GM23338 (cell line): ENCODE measurements around the gene ZXDC. TPM values are rescaled to one million over a fixed set of nuclear protein-coding genes. Genes with fewer than 3 reads are reported as not detected.

Experiments used
- ATAC-seq: fragments of 200-7000 bp; cut with Tn5 transposase; 3 replicates; pipeline ENCODE4 v1.9.1; 2020
- DNase-seq: peaks from one replicate; pipeline ENCODE4 v3.0.0-alpha.2; 2015; ENCODE audit warnings: low spot score
- H2AFZ ChIP-seq: fragments of 200-600 bp; sonication (generic); 2 replicates; pipeline ENCODE4 v1.8.0; 2016; ENCODE audit warnings: antibody characterized with exemption, mild to moderate bottlenecking, moderate library complexity
- H3F3A ChIP-seq: fragments of 200-600 bp; sonication (generic); replicated peaks from 2 replicates; pipeline ENCODE4 v1.8.0; 2017; ENCODE audit warnings: antibody characterized with exemption, mixed run types, low read depth
- H3K27ac ChIP-seq: fragments of 200-600 bp; sonication (generic); 2 replicates; pipeline ENCODE4 v1.6.1; 2016; ENCODE audit warnings: low read depth
- H3K27me3 ChIP-seq: fragments of 200-600 bp; sonication (generic); 2 replicates; pipeline ENCODE4 v1.8.0; 2016; ENCODE audit warnings: mild to moderate bottlenecking, mixed run types, moderate library complexity; ENCODE audit not compliant: insufficient read depth
- H3K36me3 ChIP-seq: fragments of 200-600 bp; sonication (generic); 2 replicates; pipeline ENCODE4 v1.8.0; 2016; ENCODE audit warnings: mild to moderate bottlenecking; ENCODE audit not compliant: insufficient read depth
- H3K4me1 ChIP-seq: fragments of 200-600 bp; sonication (generic); 2 replicates; pipeline ENCODE4 v1.8.0; 2016; ENCODE audit warnings: mild to moderate bottlenecking, moderate library complexity; ENCODE audit not compliant: insufficient read depth
- H3K4me2 ChIP-seq: fragments of 200-600 bp; sonication (generic); 2 replicates; pipeline ENCODE4 v1.7.1; 2017; ENCODE audit warnings: mixed run types
- H3K4me3 ChIP-seq: fragments of 200-600 bp; sonication (generic); 2 replicates; pipeline ENCODE4 v1.6.1; 2016; ENCODE audit warnings: mixed run types
- H3K79me2 ChIP-seq: fragments of 200-600 bp; sonication (generic); replicated peaks from 2 replicates; pipeline ENCODE4 v1.8.0; 2017; ENCODE audit warnings: mild to moderate bottlenecking; ENCODE audit not compliant: insufficient read depth
- H3K9me2 ChIP-seq: fragments of 200-600 bp; sonication (generic); 2 replicates; pipeline ENCODE4 v1.8.0; 2017; ENCODE audit not compliant: insufficient read depth
- H4K20me1 ChIP-seq: fragments of 200-600 bp; sonication (generic); replicated peaks from 2 replicates; pipeline ENCODE4 v1.8.0; 2017; ENCODE audit warnings: mild to moderate bottlenecking; ENCODE audit not compliant: insufficient read depth
- H3K27ac Mint-ChIP-seq: 2 replicates; pipeline ENCODE4 v1.8.0; 2020; ENCODE audit warnings: inconsistent platforms, mild to moderate bottlenecking, moderate library complexity, mixed read lengths
- H3K27me3 Mint-ChIP-seq: 3 replicates; pipeline ENCODE4 v1.8.0; 2022; ENCODE audit warnings: low read depth, mild to moderate bottlenecking, moderate library complexity, mixed read lengths, inconsistent platforms; ENCODE audit not compliant: insufficient read depth, poor library complexity
- H3K36me3 Mint-ChIP-seq: 3 replicates; pipeline ENCODE4 v1.8.0; 2021; ENCODE audit warnings: low read depth, mild to moderate bottlenecking, inconsistent platforms, moderate library complexity, mixed read lengths
- H3K4me1 Mint-ChIP-seq: 3 replicates; pipeline ENCODE4 v1.8.0; 2020; ENCODE audit warnings: mild to moderate bottlenecking, inconsistent platforms, mixed read lengths
- H3K4me3 Mint-ChIP-seq: 3 replicates; pipeline ENCODE4 v1.8.0; 2021; ENCODE audit warnings: moderate library complexity, mild to moderate bottlenecking, inconsistent platforms, mixed read lengths
- H3K9me3 Mint-ChIP-seq: 3 replicates; pipeline ENCODE4 v1.8.0; 2020; ENCODE audit warnings: moderate library complexity, mild to moderate bottlenecking, inconsistent platforms, mixed read lengths
- CREB1 ChIP-seq: fragments of 250-450 bp; sonication (Bioruptor Pico); IDR thresholded peaks from 2 replicates; pipeline ENCODE4 v1.5.0; 2020; ENCODE audit warnings: low read depth, mild to moderate bottlenecking, moderate library complexity
- CTCF ChIP-seq, 2 experiments: fragments of 200-600 bp in 1 of 2; sonication (generic) in 1 of 2; conservative IDR thresholded peaks; 2 replicates each; pipeline versions ENCODE4 v1.5.1 to v1.6.1; 2016 to 2017; ENCODE audit warnings: antibody characterized with exemption in 2 of 2, low read depth in 2 of 2, mild to moderate bottlenecking in 2 of 2, moderate library complexity in 1 of 2
- ETS1 ChIP-seq: IDR thresholded peaks from 2 replicates; pipeline ENCODE4 v1.6.1; 2016; ENCODE audit warnings: antibody characterized with exemption
- EZH2 ChIP-seq: fragments of 200-600 bp; sonication (generic); IDR thresholded peaks from one replicate; pipeline ENCODE4 v1.8.0; 2017; ENCODE audit warnings: antibody characterized with exemption, mild to moderate bottlenecking, low read depth; ENCODE audit not compliant: unreplicated experiment
- EZH2phosphoT487 ChIP-seq: fragments of 200-600 bp; sonication (generic); IDR thresholded peaks from one replicate; pipeline ENCODE4 v1.8.1; 2018; ENCODE audit warnings: antibody characterized with exemption; ENCODE audit not compliant: unreplicated experiment
- JUNB ChIP-seq: IDR thresholded peaks from one replicate; pipeline ENCODE4 v1.6.1; 2016; ENCODE audit warnings: antibody characterized with exemption; ENCODE audit not compliant: unreplicated experiment
- NANOG ChIP-seq: IDR thresholded peaks from 2 replicates; pipeline ENCODE4 v1.6.1; 2016; ENCODE audit warnings: antibody characterized with exemption, borderline replicate concordance
- POLR2AphosphoS5 ChIP-seq: IDR thresholded peaks from 2 replicates; pipeline ENCODE4 v1.6.1; 2016; ENCODE audit warnings: antibody characterized with exemption, low read depth
- STAT1 ChIP-seq: IDR thresholded peaks from one replicate; pipeline ENCODE4 v1.6.1; 2016; ENCODE audit warnings: antibody characterized with exemption; ENCODE audit not compliant: unreplicated experiment
- ZNF114 ChIP-seq: fragments of 250-450 bp; sonication (Bioruptor Pico); IDR thresholded peaks from 2 replicates; pipeline ENCODE4 v1.5.0; 2020; ENCODE audit warnings: mild to moderate bottlenecking, moderate library complexity
- ZNF331 ChIP-seq: fragments of 250-450 bp; sonication (Bioruptor Pico); IDR thresholded peaks from 2 replicates; pipeline ENCODE4 v1.5.0; 2020; ENCODE audit warnings: low read depth, mild to moderate bottlenecking, moderate library complexity
- ZNF462 ChIP-seq: fragments of 250-450 bp; sonication (Bioruptor Pico); IDR thresholded peaks from 2 replicates; pipeline ENCODE4 v1.5.0; 2020; ENCODE audit warnings: mild to moderate bottlenecking, moderate library complexity
- polyA plus RNA-seq: library from polyadenylated mRNA; unstranded; fragments of >200 nt; fragmentation: Nextera tagmentation; extraction: Ambion mirVana; gene quantifications from 2 replicates; pipeline ENCODE4 v1.2.1, GENCODE V29; 2016
- total RNA-seq: library from RNA; depleted of rRNA; stranded (reverse); fragments of >200 nt; shearing (Covaris generic); gene quantifications from 2 replicates; pipeline ENCODE4 v1.2.3, GENCODE V29; 2014

The ZXDC gene
- total and polyA plus RNA-seq, 2 experiments from 2014 or later, result 5.7 to 45.1 TPM

- TF ChIP-seq STAT1, result no peak
- TF ChIP-seq EZH2phosphoT487, result no peak
- TF ChIP-seq ZNF331 (CRISPR knock-in tag), result no peak
- no peak for TF ChIP-seq ETS1
- TF ChIP-seq CTCF (conservative IDR thresholded peaks at IDR 0.05; ENCODE audit: low read depth in 2 of 2), result no peak
- no peak for TF ChIP-seq EZH2
- TF ChIP-seq JUNB, result no peak
- no peak for TF ChIP-seq POLR2AphosphoS5
- TF ChIP-seq ZNF462, result no peak
- no peak for TF ChIP-seq CREB1 (CRISPR knock-in tag)
- TF ChIP-seq NANOG, result no peak
- TF ChIP-seq ZNF114 (CRISPR knock-in tag), result no peak
- H3K36me3 Mint-ChIP-seq, result no peaks in the 10 kb centered on the region
- Histone ChIP-seq H2AFZ (no peak overlapping the region), H3K4me2 (no peak overlapping the region), H3K36me3 (no peaks in the 10 kb centered on the region), H3K9me2 (no peaks in the 10 kb centered on the region), H3K79me2 (no peaks in the 10 kb centered on the region), H3F3A (no peaks in the 10 kb centered on the region), H3K27me3 (no peaks in the 10 kb centered on the region), H4K20me1 (no peaks in the 10 kb centered on the region), H3K27ac (no peak overlapping the region), H3K4me1 (no peaks in the 10 kb centered on the region), H3K4me3 (no peak overlapping the region)
- ATAC-seq (no peak), DNase-seq (no peak)
- no peak overlapping the region for H3K4me3 Mint-ChIP-seq
- H3K27ac Mint-ChIP-seq, result no peak overlapping the region
- H3K9me3 Mint-ChIP-seq, result no peaks in the 10 kb centered on the region
- peaks cover 15% of the 10 kb centered on the region for H3K27me3 Mint-ChIP-seq
- H3K4me1 Mint-ChIP-seq, result peaks cover 13% of the 10 kb centered on the region
Measured at GRCh38 chr3:126493051-126493450, 17.4 kb upstream of the ZXDC start.
